Endothelial cell of umbilical vein (primary cell): ENCODE results near the gene FAM53B. TPM values are rescaled to one million over a fixed set of nuclear protein-coding genes. Genes with fewer than 3 reads are reported as not detected.

Source experiments
- BruUV-seq: library from RNA; stranded (reverse); fragments of 400-500 nt; replicated peaks from 2 replicates; lab custom pipeline; 2021; lab: Mats Ljungman, UMichigan
- CTCF ChIA-PET: fragments of 300-600, 350-600 bp; sonication (Branson Sonifier 250); formaldehyde crosslinking; loops from one replicate; lab custom pipeline; 2021; ENCODE audit warnings: antibody characterized with exemption, inconsistent platforms; lab: Charles Lee
- POLR2A ChIA-PET: fragments of 300-600, 350-600 bp; sonication (Branson Sonifier 250); formaldehyde crosslinking; loops from one replicate; lab custom pipeline; 2021; ENCODE audit warnings: antibody characterized with exemption, inconsistent platforms; lab: Charles Lee
- DNase-seq: peaks from one replicate; pipeline ENCODE4 v3.0.0-alpha.2; 2011; ENCODE audit warnings: low read depth, low spot score
- FAIRE-seq: peaks from 2 replicates; lab custom pipeline; 2011; peaks lifted over from hg19 to GRCh38; lab: Jason Lieb, UNC
- H2AFZ ChIP-seq: 2 replicates; pipeline ENCODE4 v1.6.0; 2012; ENCODE audit warnings: low read depth, low read length, control low read depth, inconsistent platforms
- H3K27ac ChIP-seq: 2 replicates; pipeline ENCODE4 v1.5.1; 2011; ENCODE audit warnings: low read depth, mild to moderate bottlenecking, control low read depth, low read length, moderate library complexity; ENCODE audit not compliant: insufficient read depth
- H3K27me3 ChIP-seq, 2 experiments: 2 replicates each; pipeline versions ENCODE4 v1.6.0 to v1.6.1; 2011; ENCODE audit warnings: low read length in 2 of 2, mixed read lengths in 1 of 2; ENCODE audit not compliant: control insufficient read depth in 2 of 2, insufficient read depth in 2 of 2
- H3K36me3 ChIP-seq, 2 experiments: 2 replicates in 1 of 2; 3 replicates in 1 of 2; pipeline ENCODE4 v1.5.1; 2011; ENCODE audit warnings: low read length in 2 of 2, mild to moderate bottlenecking in 1 of 2, moderate library complexity in 1 of 2; ENCODE audit not compliant: control insufficient read depth in 2 of 2, insufficient read depth in 2 of 2; ENCODE audit errors: extremely low read depth in 1 of 2
- H3K4me1 ChIP-seq: 3 replicates; pipeline ENCODE4 v1.5.1; 2011; ENCODE audit warnings: mild to moderate bottlenecking, low read length; ENCODE audit not compliant: control insufficient read depth, insufficient read depth; ENCODE audit errors: extremely low read depth
- H3K4me2 ChIP-seq: 2 replicates; pipeline ENCODE4 v1.6.1; 2011; ENCODE audit warnings: low read length, control low read depth, mixed read lengths; ENCODE audit not compliant: insufficient read depth
- H3K4me3 ChIP-seq, 3 experiments: fragments of 200-600 bp in 1 of 3; sonication (generic), shearing (Covaris generic) in 1 of 3; replicated peaks in 1 of 3; 2 replicates each; pipeline ENCODE4 v1.5.1; 2011 to 2016; ENCODE audit warnings: control low read depth in 3 of 3, low read length in 3 of 3, mild to moderate bottlenecking in 2 of 3, inconsistent platforms in 1 of 3, low read depth in 1 of 3, moderate library complexity in 1 of 3; ENCODE audit not compliant: insufficient read depth in 1 of 3
- H3K79me2 ChIP-seq: 2 replicates; pipeline ENCODE4 v1.6.0; 2012; ENCODE audit warnings: low read length, inconsistent platforms; ENCODE audit not compliant: control insufficient read depth, insufficient read depth
- H3K9ac ChIP-seq: replicated peaks from 2 replicates; pipeline ENCODE3; 2011; ENCODE audit warnings: low read length, control low read depth; ENCODE audit not compliant: insufficient read depth; ENCODE audit errors: extremely low read depth
- H3K9me1 ChIP-seq: replicated peaks from 3 replicates; pipeline ENCODE4 v1.6.0; 2011; ENCODE audit warnings: mild to moderate bottlenecking, low read length; ENCODE audit not compliant: control insufficient read depth, insufficient read depth; ENCODE audit errors: extremely low read depth
- H3K9me3 ChIP-seq: replicated peaks from 2 replicates; pipeline ENCODE4 v1.5.1; 2012; ENCODE audit warnings: low read length, inconsistent platforms; ENCODE audit not compliant: control insufficient read depth, insufficient read depth
- H4K20me1 ChIP-seq: replicated peaks from 2 replicates; pipeline ENCODE3; 2011; ENCODE audit warnings: mild to moderate bottlenecking, low read length; ENCODE audit not compliant: control insufficient read depth, insufficient read depth; ENCODE audit errors: extremely low read depth
- CTCF ChIP-seq, 2 donors: IDR thresholded peaks; 1 replicate in 1 of 2; 2 replicates in 1 of 2; pipeline ENCODE4 v1.5.1; 2011; ENCODE audit warnings: low read length in 2 of 2, mild to moderate bottlenecking in 2 of 2, moderate library complexity in 2 of 2, control low read depth in 1 of 2, inconsistent platforms in 1 of 2, low read depth in 1 of 2; ENCODE audit not compliant: insufficient read depth in 1 of 2; ENCODE audit errors: extremely low read depth in 1 of 2
- EZH2 ChIP-seq: IDR thresholded peaks from 2 replicates; pipeline ENCODE4 v1.6.1; 2012; ENCODE audit warnings: borderline replicate concordance, low read depth, mild to moderate bottlenecking, moderate library complexity, low read length, inconsistent platforms; ENCODE audit not compliant: severe bottlenecking
- FOS ChIP-seq: IDR thresholded peaks from 2 replicates; pipeline ENCODE4 v1.6.1; 2011; ENCODE audit warnings: mild to moderate bottlenecking, low read length, moderate library complexity, borderline replicate concordance; ENCODE audit not compliant: insufficient read depth
- GATA2 ChIP-seq: IDR thresholded peaks from 2 replicates; pipeline ENCODE4 v1.7.0; 2011; ENCODE audit warnings: low read depth, mild to moderate bottlenecking, moderate library complexity, mixed read lengths, low read length; ENCODE audit not compliant: insufficient read length, insufficient read depth
- JUN ChIP-seq: IDR thresholded peaks from 2 replicates; pipeline ENCODE4 v1.6.1; 2011; ENCODE audit warnings: borderline replicate concordance, low read depth; ENCODE audit not compliant: insufficient read length, insufficient read depth
- MAX ChIP-seq: IDR thresholded peaks from 2 replicates; pipeline ENCODE4 v1.6.1; 2011; ENCODE audit not compliant: insufficient read depth, insufficient read length
- MYC ChIP-seq: IDR thresholded peaks from one replicate; pipeline ENCODE4 v1.6.1; 2011; ENCODE audit warnings: mild to moderate bottlenecking, low read depth, low read length
- POLR2A ChIP-seq: IDR thresholded peaks from 2 replicates; pipeline ENCODE4 v1.6.1; 2012; ENCODE audit warnings: low read depth, mild to moderate bottlenecking, control low read depth, low read length
- POLR2AphosphoS5 ChIP-seq: IDR thresholded peaks from 2 replicates; pipeline ENCODE4 v1.6.1; 2012; ENCODE audit warnings: low read depth, mild to moderate bottlenecking, control low read depth, low read length, moderate library complexity; ENCODE audit not compliant: insufficient read depth
- dilution Hi-C: fragments of 300-500 bp; cut with MboI; formaldehyde crosslinking; loops from one replicate; pipeline ENCODE4 v1.15.0; 2019; ENCODE audit warnings: low sequenced_read_pairs; ENCODE audit not compliant: extremely low pct_ligation_motif_present
- intact Hi-C: fragments of 100-400 bp; cut with micrococcal nuclease; formaldehyde crosslinking; loops from one replicate; pipeline ENCODE4 v1.10.0; 2022
- polyA plus RNA-seq, 4 experiments: library from polyadenylated mRNA; depleted of rRNA in 3 of 4; stranded (reverse) in 3 of 4; unstranded in 1 of 4; fragments of >200 nt; gene quantifications; 2 replicates each; pipeline versions ENCODE4 v1.2.1 to v1.2.3, GENCODE V29; 2011 to 2012; ENCODE audit warnings: missing spikeins in 1 of 4
- total RNA-seq: library from RNA; stranded (reverse); gene quantifications from 2 replicates; pipeline ENCODE4 v1.2.3, GENCODE V29; 2021

Gene FAM53B
- total and polyA plus RNA-seq, 2 donors (not counting 3 experiments of a cell fraction or from before 2014, with no cell fraction given): 8.5 to 21.1 TPM

DNA sequence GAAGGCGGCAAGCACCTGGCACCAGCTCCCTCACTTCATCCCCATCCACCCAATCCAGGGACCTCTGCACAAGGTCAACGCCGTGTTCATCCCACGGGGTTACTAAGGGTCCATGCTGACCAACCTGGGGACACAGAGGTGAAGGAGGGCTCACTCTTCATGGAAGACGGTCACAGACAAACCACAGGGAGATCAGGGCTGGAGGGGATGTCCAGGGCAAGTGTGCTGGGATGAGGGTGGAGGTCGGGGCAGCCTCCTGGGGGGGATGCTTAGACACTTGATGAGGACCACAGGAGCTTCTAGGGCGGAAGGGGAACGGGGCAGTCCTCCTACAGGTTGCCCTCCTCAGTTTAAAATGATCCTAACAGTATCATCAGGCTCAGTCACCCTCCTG lies 46.7 kb downstream of the FAM53B start:
- Histone ChIP-seq H3K4me2 (no peak overlapping the region), H4K20me1 (no peaks in the 10 kb centered on the region), H3K4me1 (peaks cover 15% of the 10 kb centered on the region), H2AFZ (no peak overlapping the region), H3K79me2 (no peaks in the 10 kb centered on the region), H3K9ac (no peak overlapping the region), H3K27ac (no peak overlapping the region), H3K9me3 (no peaks in the 10 kb centered on the region), H3K4me3 (no peak overlapping the region), H3K36me3 (peaks cover 0 to 7% of the 10 kb centered on the region in 2 experiments), H3K27me3 (no peaks in the 10 kb centered on the region), H3K9me1 (no peaks in the 10 kb centered on the region)
- DNase-seq (no peak), FAIRE-seq (no peak)
- dilution Hi-C loops: no loop called here
- TF ChIP-seq MAX: no peak
- no peak for TF ChIP-seq EZH2
- TF ChIP-seq POLR2A: no peak
- no peak for TF ChIP-seq FOS
- no peak for TF ChIP-seq CTCF (IDR thresholded peaks at IDR 0.05; ENCODE audit: extremely low read depth in 1 of 2, insufficient read depth in 1 of 2, low read depth in 1 of 2, low read length in 2 of 2)
- no peak for TF ChIP-seq MYC
- TF ChIP-seq JUN: no peak
- TF ChIP-seq GATA2: no peak
- TF ChIP-seq POLR2AphosphoS5: no peak
- no TSS peak for BruUV-seq
- ChIA-PET POLR2A (no interaction called here), CTCF (interaction anchor here (1.2 to 1.5 kb wide), 2 partner anchors 14 to 44 kb away, joined by 3 to 4 read pairs; no protein-coding TSS in a partner anchor)
- intact Hi-C loops: no loop called here
